Keratinocyte (primary cell): Measurements from ENCODE around the gene NOP9. TPM values are rescaled to one million over a fixed set of nuclear protein-coding genes. Genes with fewer than 3 reads are reported as not detected.

Experiments used
- DNase-seq: peaks from one replicate; pipeline ENCODE4 v3.0.0-alpha.2; 2011; ENCODE audit warnings: low read depth, missing footprints, low spot score
- FAIRE-seq: peaks from 2 replicates; lab custom pipeline; 2011; peaks lifted over from hg19 to GRCh38; lab: Jason Lieb, UNC
- H2AFZ ChIP-seq: 2 replicates; pipeline ENCODE4 v1.6.0; 2012; ENCODE audit warnings: low read length, control low read depth, inconsistent platforms; ENCODE audit not compliant: control insufficient read depth
- H3K27ac ChIP-seq: 2 replicates; pipeline ENCODE4 v1.5.1; 2011; ENCODE audit warnings: low read length; ENCODE audit not compliant: control insufficient read depth, insufficient read depth
- H3K27me3 ChIP-seq: 3 replicates; pipeline ENCODE4 v1.6.0; 2011; ENCODE audit warnings: low read length; ENCODE audit not compliant: control insufficient read depth, insufficient read depth; ENCODE audit errors: extremely low read depth
- H3K36me3 ChIP-seq, 2 experiments: 2 replicates in 1 of 2; 3 replicates in 1 of 2; pipeline ENCODE4 v1.5.1; 2011; ENCODE audit warnings: low read length in 2 of 2, mild to moderate bottlenecking in 1 of 2; ENCODE audit not compliant: control insufficient read depth in 2 of 2, insufficient read depth in 2 of 2; ENCODE audit errors: extremely low read depth in 1 of 2
- H3K4me1 ChIP-seq: 3 replicates; pipeline ENCODE4 v1.5.1; 2011; ENCODE audit warnings: low read length; ENCODE audit not compliant: control insufficient read depth, insufficient read depth; ENCODE audit errors: extremely low read depth
- H3K4me2 ChIP-seq: 3 replicates; pipeline ENCODE4 v1.6.0; 2011; ENCODE audit warnings: low read depth, low read length; ENCODE audit not compliant: control insufficient read depth, insufficient read depth; ENCODE audit errors: extremely low read depth
- H3K4me3 ChIP-seq, 3 experiments: fragments of 200-600 bp in 1 of 3; sonication (generic) in 1 of 3; 2 replicates in 2 of 3; 3 replicates in 1 of 3; pipeline ENCODE4 v1.5.1; 2011 to 2016; ENCODE audit warnings: low read length in 3 of 3, mild to moderate bottlenecking in 3 of 3, control low read depth in 2 of 3, inconsistent platforms in 1 of 3, low read depth in 1 of 3, mixed read lengths in 1 of 3, mixed run types in 1 of 3, moderate library complexity in 1 of 3; ENCODE audit not compliant: control insufficient read depth in 2 of 3, insufficient read depth in 2 of 3; ENCODE audit errors: extremely low read depth in 1 of 3
- H3K79me2 ChIP-seq: 2 replicates; pipeline ENCODE4 v1.6.0; 2012; ENCODE audit warnings: low read length; ENCODE audit not compliant: control insufficient read depth, insufficient read depth
- H3K9ac ChIP-seq: 3 replicates; pipeline ENCODE4 v1.6.0; 2011; ENCODE audit warnings: low read length; ENCODE audit not compliant: control insufficient read depth, insufficient read depth; ENCODE audit errors: extremely low read depth
- H3K9me1 ChIP-seq: 3 replicates; pipeline ENCODE4 v1.6.0; 2011; ENCODE audit warnings: low read length; ENCODE audit not compliant: control insufficient read depth, insufficient read depth; ENCODE audit errors: extremely low read depth
- H3K9me3 ChIP-seq: 2 replicates; pipeline ENCODE4 v1.5.1; 2012; ENCODE audit warnings: low read depth, low read length; ENCODE audit not compliant: control insufficient read depth
- H4K20me1 ChIP-seq: 3 replicates; pipeline ENCODE4 v1.6.0; 2011; ENCODE audit warnings: low read length; ENCODE audit not compliant: control insufficient read depth, insufficient read depth; ENCODE audit errors: extremely low read depth
- EZH2 ChIP-seq: IDR thresholded peaks from one replicate; pipeline ENCODE4 v1.6.1; 2012; ENCODE audit warnings: inconsistent platforms, mild to moderate bottlenecking, low read length, moderate library complexity
- dilution Hi-C: fragments of 300-500 bp; cut with MboI; formaldehyde crosslinking; loops from one replicate; pipeline ENCODE4 v1.7.0; 2020; ENCODE audit warnings: low sequenced_read_pairs; ENCODE audit not compliant: extremely low pct_ligation_motif_present
- polyA plus RNA-seq, 5 experiments: library from polyadenylated mRNA; depleted of rRNA in 3 of 5; stranded (reverse) in 3 of 5; stranded (forward) in 1 of 5; unstranded in 1 of 5; fragments of >200 nt; gene quantifications; 1 replicate in 1 of 5; 2 replicates in 3 of 5; 3 replicates in 1 of 5; pipeline versions ENCODE4 v1.2.1 to v1.2.3, GENCODE V29; 2011 to 2012; ENCODE audit warnings: missing spikeins in 2 of 5, low read depth in 1 of 5, low replicate concordance in 1 of 5
- TF ChIP-seq, protein P1 (sequence below), 3 experiments: IDR thresholded peaks in 1 of 3; conservative IDR thresholded peaks in 1 of 3; optimal IDR thresholded peaks in 1 of 3; 2 replicates in 2 of 3; 3 replicates in 1 of 3; pipeline versions ENCODE3 to v1.5.1; 2011; ENCODE audit warnings: low read length in 3 of 3, mild to moderate bottlenecking in 3 of 3, moderate library complexity in 2 of 3, control low read depth in 1 of 3, inconsistent platforms in 1 of 3; ENCODE audit not compliant: insufficient read depth in 2 of 3; ENCODE audit errors: extremely low read depth in 1 of 3

NOP9 gene
- polyA plus RNA-seq, 1 donor (not counting 4 experiments of a cell fraction or from before 2014, with no cell fraction given): 19.9 TPM

DNA sequence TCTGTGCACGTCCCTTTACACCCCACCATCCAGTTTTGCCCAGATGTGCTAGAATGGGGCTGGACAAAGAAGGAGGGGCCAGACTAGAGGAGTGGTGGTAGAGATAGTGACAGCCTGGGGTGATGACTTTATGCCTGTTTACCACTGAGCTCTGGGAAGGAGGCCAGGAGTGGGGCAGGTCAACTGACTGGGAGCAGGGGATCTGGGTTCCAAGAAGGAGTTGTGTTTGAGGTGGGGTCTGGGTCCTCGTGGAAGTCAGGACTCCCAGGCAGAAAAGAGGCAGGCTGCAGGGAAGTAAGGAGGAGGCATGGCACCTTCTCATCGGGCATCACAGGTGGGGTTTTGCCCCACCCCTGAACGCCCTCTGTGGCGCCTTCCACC lies 10.6 kb downstream of the NOP9 start:
- H3K9ac ChIP-seq: peak overlapping the region; percentile 26
- no peaks in the 10 kb centered on the region for H3K9me1 ChIP-seq
- H3K36me3 ChIP-seq: peaks cover 27 to 32% of the 10 kb centered on the region in 2 experiments
- peak overlapping the region; percentile 88 for H3K4me2 ChIP-seq
- no peaks in the 10 kb centered on the region for H3K9me3 ChIP-seq
- dilution Hi-C loops: no loop called here
- DNase-seq (no peak), FAIRE-seq (no peak)
- TF ChIP-seq EZH2: no peak
- TF ChIP-seq, protein P1, sequence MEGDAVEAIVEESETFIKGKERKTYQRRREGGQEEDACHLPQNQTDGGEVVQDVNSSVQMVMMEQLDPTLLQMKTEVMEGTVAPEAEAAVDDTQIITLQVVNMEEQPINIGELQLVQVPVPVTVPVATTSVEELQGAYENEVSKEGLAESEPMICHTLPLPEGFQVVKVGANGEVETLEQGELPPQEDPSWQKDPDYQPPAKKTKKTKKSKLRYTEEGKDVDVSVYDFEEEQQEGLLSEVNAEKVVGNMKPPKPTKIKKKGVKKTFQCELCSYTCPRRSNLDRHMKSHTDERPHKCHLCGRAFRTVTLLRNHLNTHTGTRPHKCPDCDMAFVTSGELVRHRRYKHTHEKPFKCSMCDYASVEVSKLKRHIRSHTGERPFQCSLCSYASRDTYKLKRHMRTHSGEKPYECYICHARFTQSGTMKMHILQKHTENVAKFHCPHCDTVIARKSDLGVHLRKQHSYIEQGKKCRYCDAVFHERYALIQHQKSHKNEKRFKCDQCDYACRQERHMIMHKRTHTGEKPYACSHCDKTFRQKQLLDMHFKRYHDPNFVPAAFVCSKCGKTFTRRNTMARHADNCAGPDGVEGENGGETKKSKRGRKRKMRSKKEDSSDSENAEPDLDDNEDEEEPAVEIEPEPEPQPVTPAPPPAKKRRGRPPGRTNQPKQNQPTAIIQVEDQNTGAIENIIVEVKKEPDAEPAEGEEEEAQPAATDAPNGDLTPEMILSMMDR (optimal IDR thresholded peaks at IDR 0.05 in 1 of 3, IDR thresholded peaks at IDR 0.05 in 1 of 3, conservative IDR thresholded peaks at IDR 0.05 in 1 of 3; ENCODE audit: extremely low read depth in 1 of 3, insufficient read depth in 2 of 3, low read length in 3 of 3): no peak
- peaks cover 4% of the 10 kb centered on the region for H3K79me2 ChIP-seq
- no peaks in the 10 kb centered on the region for H3K27me3 ChIP-seq
- H2AFZ ChIP-seq: no peak overlapping the region
- H4K20me1 ChIP-seq: no peaks in the 10 kb centered on the region
- H3K4me3 ChIP-seq: peak overlapping the region; percentile 8 to 18 (median 11)
- peak overlapping the region; percentile 35 for H3K27ac ChIP-seq
- H3K4me1 ChIP-seq: peaks cover 57% of the 10 kb centered on the region

DNA sequence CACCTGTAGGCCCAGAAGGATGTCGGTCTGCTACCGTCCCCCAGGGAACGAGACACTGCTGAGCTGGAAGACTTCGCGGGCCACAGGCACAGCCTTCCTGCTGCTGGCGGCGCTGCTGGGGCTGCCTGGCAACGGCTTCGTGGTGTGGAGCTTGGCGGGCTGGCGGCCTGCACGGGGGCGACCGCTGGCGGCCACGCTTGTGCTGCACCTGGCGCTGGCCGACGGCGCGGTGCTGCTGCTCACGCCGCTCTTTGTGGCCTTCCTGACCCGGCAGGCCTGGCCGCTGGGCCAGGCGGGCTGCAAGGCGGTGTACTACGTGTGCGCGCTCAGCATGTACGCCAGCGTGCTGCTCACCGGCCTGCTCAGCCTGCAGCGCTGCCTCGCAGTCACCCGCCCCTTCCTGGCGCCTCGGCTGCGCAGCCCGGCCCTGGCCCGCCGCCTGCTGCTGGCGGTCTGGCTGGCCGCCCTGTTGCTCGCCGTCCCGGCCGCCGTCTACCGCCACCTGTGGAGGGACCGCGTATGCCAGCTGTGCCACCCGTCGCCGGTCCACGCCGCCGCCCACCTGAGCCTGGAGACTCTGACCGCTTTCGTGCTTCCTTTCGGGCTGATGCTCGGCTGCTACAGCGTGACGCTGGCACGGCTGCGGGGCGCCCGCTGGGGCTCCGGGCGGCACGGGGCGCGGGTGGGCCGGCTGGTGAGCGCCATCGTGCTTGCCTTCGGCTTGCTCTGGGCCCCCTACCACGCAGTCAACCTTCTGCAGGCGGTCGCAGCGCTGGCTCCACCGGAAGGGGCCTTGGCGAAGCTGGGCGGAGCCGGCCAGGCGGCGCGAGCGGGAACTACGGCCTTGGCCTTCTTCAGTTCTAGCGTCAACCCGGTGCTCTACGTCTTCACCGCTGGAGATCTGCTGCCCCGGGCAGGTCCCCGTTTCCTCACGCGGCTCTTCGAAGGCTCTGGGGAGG lies 11.3 kb downstream of the NOP9 start, which contains the start of gene LTB4R:
LTB4R (plus strand) TSS at position 857 of the 959 bp plus-strand sequence. CDS start 4,150 bp downstream, outside the sequence.
- H3K9me3 ChIP-seq: no peaks in the 10 kb centered on the region
- no peaks in the 10 kb centered on the region for H4K20me1 ChIP-seq
- no peaks in the 10 kb centered on the region for H3K9me1 ChIP-seq
- peak within 1 kb of the TSS; percentile 36 for H3K9ac ChIP-seq
- peak within 1 kb of the TSS; percentile 88 for H3K4me2 ChIP-seq
- H3K27ac ChIP-seq: peak within 1 kb of the TSS; percentile 35
- H3K4me3 ChIP-seq: peak within 1 kb of the TSS; percentile 11 to 31 (median 19)
- H3K36me3 ChIP-seq: peaks cover 20 to 28% of the 10 kb centered on the region in 2 experiments
- DNase-seq: no peak
- H2AFZ ChIP-seq: peak within 1 kb of the TSS; percentile 4
- dilution Hi-C loops: no loop called here
- no peaks in the 10 kb centered on the region for H3K27me3 ChIP-seq
- peaks cover 4% of the 10 kb centered on the region for H3K79me2 ChIP-seq
- H3K4me1 ChIP-seq: peaks cover 64% of the 10 kb centered on the region
- no peak for TF ChIP-seq EZH2
- TF ChIP-seq, protein P1 (optimal IDR thresholded peaks at IDR 0.05 in 1 of 3, IDR thresholded peaks at IDR 0.05 in 1 of 3, conservative IDR thresholded peaks at IDR 0.05 in 1 of 3; ENCODE audit: extremely low read depth in 1 of 3, insufficient read depth in 2 of 3, low read length in 3 of 3): peak in 1 of 3 experiments; percentile 1
- no peak for FAIRE-seq
